Mesothelial cell of epicardium (in vitro differentiated cells): ENCODE data around the gene RAD54L2. TPM values are rescaled to one million over a fixed set of nuclear protein-coding genes. Genes with fewer than 3 reads are reported as not detected.
"Not testable (repeated sequence)": the region's sequence is repeated elsewhere in the genome, so short reads cannot be mapped to it uniquely, and the experiment has no call there.

Experiments
- DNase-seq, 2 experiments: peaks; one replicate each; pipeline ENCODE4 v3.0.0; 2021; ENCODE audit warnings: low spot score in 2 of 2; ENCODE audit not compliant: unreplicated experiment in 2 of 2
- H3K27ac Mint-ChIP-seq: 2 replicates; pipeline ENCODE4 v1.8.0; 2021; ENCODE audit warnings: mixed read lengths
- H3K27me3 Mint-ChIP-seq: 2 replicates; pipeline ENCODE4 v1.8.0; 2021; ENCODE audit warnings: low read depth, mixed read lengths
- H3K36me3 Mint-ChIP-seq: 2 replicates; pipeline ENCODE4 v1.8.0; 2021; ENCODE audit warnings: mixed read lengths
- H3K4me1 Mint-ChIP-seq: 2 replicates; pipeline ENCODE4 v1.8.0; 2021; ENCODE audit warnings: mixed read lengths
- H3K4me3 Mint-ChIP-seq: 2 replicates; pipeline ENCODE4 v1.8.0; 2021; ENCODE audit warnings: mild to moderate bottlenecking, moderate library complexity, mixed read lengths
- H3K9me3 Mint-ChIP-seq: 2 replicates; pipeline ENCODE4 v1.8.0; 2021; ENCODE audit warnings: mixed read lengths
- total RNA-seq: library from RNA; stranded (reverse); gene quantifications from 3 replicates; pipeline ENCODE4 v1.2.1, GENCODE V29; 2021
- TF ChIP-seq, protein P1 (sequence below): fragments of 200-600 bp; sonication (generic); IDR thresholded peaks from one replicate; pipeline ENCODE4 v1.5.0; 2021; ENCODE audit warnings: antibody characterized with exemption; ENCODE audit not compliant: unreplicated experiment

RAD54L2 gene
- total RNA-seq, 1 donor from 2014 or later, result 43.8 TPM

DNA sequence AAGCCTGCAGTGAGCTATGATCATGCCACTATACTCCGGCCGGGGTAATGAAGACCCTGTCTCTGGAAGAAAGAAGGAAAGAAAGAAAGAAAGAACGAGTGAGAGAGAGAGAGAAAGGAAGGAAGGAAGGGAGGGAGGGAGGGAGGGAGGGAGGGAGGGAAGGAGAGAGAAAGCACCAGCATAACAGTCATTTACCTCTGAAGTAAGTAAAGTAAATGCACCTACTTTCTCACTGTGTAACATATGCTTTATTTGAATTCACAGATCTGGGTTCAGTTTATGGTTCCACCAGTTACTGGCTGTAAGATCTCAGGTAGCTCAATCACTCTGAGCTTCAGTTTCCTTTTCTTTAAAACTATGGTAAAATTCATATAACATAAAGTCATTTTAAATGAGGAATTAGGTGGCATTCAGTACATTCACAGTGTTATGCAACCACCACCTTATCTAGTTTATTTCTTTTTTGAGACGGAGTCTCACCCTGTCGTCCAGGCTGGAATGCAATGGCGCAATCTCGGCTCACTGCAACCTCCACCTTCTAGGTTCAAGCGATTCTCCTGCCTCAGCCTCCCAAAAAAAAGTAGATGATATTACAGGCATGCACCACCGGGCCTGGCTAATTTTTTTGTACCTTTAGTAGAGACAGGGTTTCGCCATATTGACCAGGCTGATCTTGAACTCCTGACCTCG lies 16.1 kb upstream of the RAD54L2 start:
- H3K36me3 Mint-ChIP-seq, result no peaks in the 10 kb centered on the region
- no peaks in the 10 kb centered on the region for H3K4me1 Mint-ChIP-seq
- no peak overlapping the region for H3K27ac Mint-ChIP-seq
- H3K27me3 Mint-ChIP-seq, result peaks cover 15% of the 10 kb centered on the region
- H3K9me3 Mint-ChIP-seq, result peaks cover 7% of the 10 kb centered on the region
- TF ChIP-seq, protein P1, sequence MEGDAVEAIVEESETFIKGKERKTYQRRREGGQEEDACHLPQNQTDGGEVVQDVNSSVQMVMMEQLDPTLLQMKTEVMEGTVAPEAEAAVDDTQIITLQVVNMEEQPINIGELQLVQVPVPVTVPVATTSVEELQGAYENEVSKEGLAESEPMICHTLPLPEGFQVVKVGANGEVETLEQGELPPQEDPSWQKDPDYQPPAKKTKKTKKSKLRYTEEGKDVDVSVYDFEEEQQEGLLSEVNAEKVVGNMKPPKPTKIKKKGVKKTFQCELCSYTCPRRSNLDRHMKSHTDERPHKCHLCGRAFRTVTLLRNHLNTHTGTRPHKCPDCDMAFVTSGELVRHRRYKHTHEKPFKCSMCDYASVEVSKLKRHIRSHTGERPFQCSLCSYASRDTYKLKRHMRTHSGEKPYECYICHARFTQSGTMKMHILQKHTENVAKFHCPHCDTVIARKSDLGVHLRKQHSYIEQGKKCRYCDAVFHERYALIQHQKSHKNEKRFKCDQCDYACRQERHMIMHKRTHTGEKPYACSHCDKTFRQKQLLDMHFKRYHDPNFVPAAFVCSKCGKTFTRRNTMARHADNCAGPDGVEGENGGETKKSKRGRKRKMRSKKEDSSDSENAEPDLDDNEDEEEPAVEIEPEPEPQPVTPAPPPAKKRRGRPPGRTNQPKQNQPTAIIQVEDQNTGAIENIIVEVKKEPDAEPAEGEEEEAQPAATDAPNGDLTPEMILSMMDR, result no peak
- H3K4me3 Mint-ChIP-seq, result no peak overlapping the region
- DNase-seq, result no peak

DNA sequence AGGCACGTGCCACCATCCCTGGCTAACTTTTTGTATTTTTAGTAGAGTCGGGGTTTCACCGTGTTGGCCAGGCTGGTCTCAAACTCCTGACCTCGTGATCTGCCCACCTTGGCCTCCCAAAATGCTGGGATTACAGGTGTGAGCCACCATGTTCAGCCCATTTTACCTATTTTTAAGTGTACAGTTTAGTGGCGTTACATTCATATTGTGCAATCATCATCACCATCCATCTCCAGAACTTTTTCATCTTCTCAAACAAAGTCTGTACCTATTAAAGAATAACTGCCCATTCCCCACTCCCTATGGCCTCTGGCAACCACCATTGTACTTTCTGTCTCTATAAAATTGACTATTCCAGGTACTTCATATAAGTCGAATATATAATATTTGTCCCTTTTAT lies 13.6 kb upstream of the RAD54L2 start:
- H3K4me1 Mint-ChIP-seq, H3K9me3 Mint-ChIP-seq, H3K4me3 Mint-ChIP-seq, DNase-seq, H3K27ac Mint-ChIP-seq, H3K36me3 Mint-ChIP-seq: not testable (repeated sequence)
- peaks cover 10% of the 10 kb centered on the region for H3K27me3 Mint-ChIP-seq

- H3K27me3 Mint-ChIP-seq, result peaks cover 16% of the 10 kb centered on the region
- H3K36me3 Mint-ChIP-seq, result no peaks in the 10 kb centered on the region
- peaks cover 7% of the 10 kb centered on the region for H3K9me3 Mint-ChIP-seq
- no peak overlapping the region for H3K4me3 Mint-ChIP-seq
- no peak for DNase-seq
- no peak overlapping the region for H3K27ac Mint-ChIP-seq
- TF ChIP-seq, protein P1, result no peak
- no peaks in the 10 kb centered on the region for H3K4me1 Mint-ChIP-seq
These were observed 8.0 kb upstream of the RAD54L2 start for GRCh38 chr3:51530485-51530884.

GRCh38 chr3:51535146-51536019 lies 3.1 kb upstream of the RAD54L2 start:
- DNase-seq, result no peak
- H3K27ac Mint-ChIP-seq, result no peak overlapping the region
- peaks cover 11% of the 10 kb centered on the region for H3K27me3 Mint-ChIP-seq
- peaks cover 18% of the 10 kb centered on the region for H3K4me1 Mint-ChIP-seq
- H3K4me3 Mint-ChIP-seq, result no peak overlapping the region
- TF ChIP-seq, protein P1, result no peak
- no peaks in the 10 kb centered on the region for H3K36me3 Mint-ChIP-seq
- H3K9me3 Mint-ChIP-seq, result no peaks in the 10 kb centered on the region

- peaks cover 18% of the 10 kb centered on the region for H3K4me1 Mint-ChIP-seq
- H3K9me3 Mint-ChIP-seq, result not testable (repeated sequence)
These were observed 888 bp upstream of the RAD54L2 start for GRCh38 chr3:51537631-51538030.

GRCh38 chr3:51538115-51538458 lies 432 bp upstream of the RAD54L2 start:
- Mint-ChIP-seq H3K4me1 (peaks cover 18% of the 10 kb centered on the region), H3K4me3 (peak overlapping the region; percentile 91), H3K27me3 (no peaks in the 10 kb centered on the region), H3K9me3 (no peaks in the 10 kb centered on the region), H3K27ac (peak overlapping the region; percentile 96), H3K36me3 (peaks cover 3% of the 10 kb centered on the region)
- TF ChIP-seq, protein P1, result no peak
- no peak for DNase-seq

More at GRCh38 chr3:51537631-51538030, 888 bp upstream of the RAD54L2 start:
- Mint-ChIP-seq H3K4me3 (peak overlapping the region; percentile 91), H3K27ac (peak overlapping the region; percentile 96)
- not testable (repeated sequence) for H3K36me3 Mint-ChIP-seq, H3K27me3 Mint-ChIP-seq, DNase-seq
